ENCODE data around the gene RAD21L1. TPM values are rescaled to one million over a fixed set of nuclear protein-coding genes. Genes with fewer than 3 reads are reported as not detected.

The RAD21L1 gene
- total RNA-seq, 4 donors from 2014 or later: 0.39 TPM; not detected in 3

DNA sequence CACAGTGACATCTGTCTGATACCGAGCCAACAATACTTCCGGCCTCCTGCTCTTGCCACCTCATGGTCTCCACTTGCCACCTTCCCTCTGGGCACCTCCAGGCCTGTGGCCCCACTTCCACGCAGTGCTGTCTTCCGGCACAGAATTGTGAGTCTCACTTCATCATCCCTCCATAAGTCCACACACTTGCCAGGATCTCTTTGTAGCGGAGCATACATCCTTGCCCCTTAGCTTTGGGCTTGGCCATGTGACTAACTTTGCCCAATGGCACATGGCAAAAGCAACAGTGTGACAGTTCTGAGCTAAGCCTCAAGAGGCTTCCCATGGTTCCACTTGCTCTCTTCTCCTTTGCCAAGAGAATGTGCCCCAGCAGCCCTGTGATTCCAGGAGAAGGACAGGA is 27.1 kb upstream of the RAD21L1 start:
- Histone ChIP-seq H3K9me3 (no peaks in the 10 kb centered on the region), H3K27me3 (no peaks in the 10 kb centered on the region), H3K4me3 (no peak overlapping the region), H3K36me3 (no peaks in the 10 kb centered on the region), H3K27ac (no peak overlapping the region), H3K4me1 (peaks cover 0 to 5% (median 0%) of the 10 kb centered on the region in 4 donors)
- no peak for DNase-seq (ENCODE audit: low spot score in 2 of 2)
- 94 to 95% methylated on average over 5 of the region's 5 CpGs for WGBS, 2 donors
- TF ChIP-seq, protein P1, sequence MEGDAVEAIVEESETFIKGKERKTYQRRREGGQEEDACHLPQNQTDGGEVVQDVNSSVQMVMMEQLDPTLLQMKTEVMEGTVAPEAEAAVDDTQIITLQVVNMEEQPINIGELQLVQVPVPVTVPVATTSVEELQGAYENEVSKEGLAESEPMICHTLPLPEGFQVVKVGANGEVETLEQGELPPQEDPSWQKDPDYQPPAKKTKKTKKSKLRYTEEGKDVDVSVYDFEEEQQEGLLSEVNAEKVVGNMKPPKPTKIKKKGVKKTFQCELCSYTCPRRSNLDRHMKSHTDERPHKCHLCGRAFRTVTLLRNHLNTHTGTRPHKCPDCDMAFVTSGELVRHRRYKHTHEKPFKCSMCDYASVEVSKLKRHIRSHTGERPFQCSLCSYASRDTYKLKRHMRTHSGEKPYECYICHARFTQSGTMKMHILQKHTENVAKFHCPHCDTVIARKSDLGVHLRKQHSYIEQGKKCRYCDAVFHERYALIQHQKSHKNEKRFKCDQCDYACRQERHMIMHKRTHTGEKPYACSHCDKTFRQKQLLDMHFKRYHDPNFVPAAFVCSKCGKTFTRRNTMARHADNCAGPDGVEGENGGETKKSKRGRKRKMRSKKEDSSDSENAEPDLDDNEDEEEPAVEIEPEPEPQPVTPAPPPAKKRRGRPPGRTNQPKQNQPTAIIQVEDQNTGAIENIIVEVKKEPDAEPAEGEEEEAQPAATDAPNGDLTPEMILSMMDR (IDR thresholded peaks at IDR 0.05): no peak
- TF ChIP-seq POLR2A (IDR thresholded peaks at IDR 0.05) (no peak), EP300 (IDR thresholded peaks at IDR 0.05) (no peak)

DNA sequence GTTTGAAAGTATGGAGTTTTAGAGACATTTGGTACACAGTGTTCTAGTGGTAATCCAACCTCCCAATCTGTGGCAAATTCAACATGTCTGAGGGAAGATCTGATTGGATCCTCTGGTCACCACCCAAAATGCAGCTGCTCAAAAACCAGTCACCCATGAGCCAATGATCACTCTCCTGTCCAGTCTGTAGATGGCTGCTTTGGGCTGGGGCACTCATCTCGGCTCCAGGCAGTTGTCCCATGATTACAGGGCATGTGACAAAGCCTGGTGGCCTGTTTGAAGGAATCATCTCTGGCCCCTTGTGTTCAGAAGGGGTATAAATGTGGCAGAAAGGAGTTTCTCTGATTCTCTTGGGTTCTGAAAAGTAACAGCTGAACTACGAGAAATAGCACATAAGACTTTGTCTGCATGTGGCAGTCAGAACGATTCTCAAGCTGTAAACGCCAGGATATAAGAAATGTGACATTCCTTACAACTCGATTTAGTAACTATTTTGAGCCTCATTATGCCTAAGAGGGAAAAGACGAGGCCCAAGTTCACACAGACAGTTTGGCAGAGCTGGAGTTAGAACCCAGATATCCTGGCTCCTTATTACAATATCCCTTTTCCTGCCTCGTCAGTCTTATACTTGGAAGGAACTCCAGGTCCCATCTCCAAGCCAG is 26.5 kb upstream of the RAD21L1 start:
- Histone ChIP-seq H3K27me3 (no peaks in the 10 kb centered on the region), H3K36me3 (no peaks in the 10 kb centered on the region), H3K27ac (no peak overlapping the region), H3K4me1 (peaks cover 0 to 11% (median 0%) of the 10 kb centered on the region in 4 donors), H3K9me3 (no peaks in the 10 kb centered on the region), H3K4me3 (no peak overlapping the region)
- no peak for DNase-seq (ENCODE audit: low spot score in 2 of 2)
- TF ChIP-seq EP300 (IDR thresholded peaks at IDR 0.05) (no peak), POLR2A (IDR thresholded peaks at IDR 0.05) (no peak)
- TF ChIP-seq, protein P1 (IDR thresholded peaks at IDR 0.05): no peak
- 68 to 73% methylated on average over 7 of the region's 7 CpGs for WGBS, 2 donors

DNA sequence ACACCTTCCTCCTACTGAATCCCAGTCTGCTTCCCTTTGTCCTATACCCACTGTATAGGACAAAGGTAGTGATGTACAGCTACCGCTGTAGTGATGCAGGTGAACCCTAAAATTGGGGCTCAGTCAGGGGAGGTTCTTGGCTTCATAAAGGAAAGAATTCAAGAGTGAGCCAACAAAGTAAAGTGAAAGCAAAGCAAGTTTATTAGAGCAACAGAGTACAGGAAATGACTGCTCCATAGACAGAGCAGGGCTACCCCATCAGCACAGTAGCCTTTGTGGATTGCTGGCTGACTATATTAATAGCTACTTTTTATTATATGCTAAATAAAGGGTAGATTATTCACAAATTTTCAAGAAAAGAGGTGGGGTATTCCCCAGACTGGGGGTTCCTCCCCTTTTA is 25.9 kb upstream of the RAD21L1 start:
- TF ChIP-seq EP300 (IDR thresholded peaks at IDR 0.05) (no peak), POLR2A (IDR thresholded peaks at IDR 0.05) (no peak)
- TF ChIP-seq, protein P1 (IDR thresholded peaks at IDR 0.05): no peak
- 86 to 92% methylated on average over 1 of the region's 1 CpG for WGBS, 2 donors
- H3K36me3 ChIP-seq: no peaks in the 10 kb centered on the region
- no peak overlapping the region for H3K27ac ChIP-seq
- DNase-seq (ENCODE audit: low spot score in 2 of 2): no peak
- H3K4me3 ChIP-seq: no peak overlapping the region
- no peaks in the 10 kb centered on the region for H3K9me3 ChIP-seq
- no peaks in the 10 kb centered on the region for H3K27me3 ChIP-seq
- peaks cover 0 to 11% (median 0%) of the 10 kb centered on the region in 4 donors for H3K4me1 ChIP-seq

DNA sequence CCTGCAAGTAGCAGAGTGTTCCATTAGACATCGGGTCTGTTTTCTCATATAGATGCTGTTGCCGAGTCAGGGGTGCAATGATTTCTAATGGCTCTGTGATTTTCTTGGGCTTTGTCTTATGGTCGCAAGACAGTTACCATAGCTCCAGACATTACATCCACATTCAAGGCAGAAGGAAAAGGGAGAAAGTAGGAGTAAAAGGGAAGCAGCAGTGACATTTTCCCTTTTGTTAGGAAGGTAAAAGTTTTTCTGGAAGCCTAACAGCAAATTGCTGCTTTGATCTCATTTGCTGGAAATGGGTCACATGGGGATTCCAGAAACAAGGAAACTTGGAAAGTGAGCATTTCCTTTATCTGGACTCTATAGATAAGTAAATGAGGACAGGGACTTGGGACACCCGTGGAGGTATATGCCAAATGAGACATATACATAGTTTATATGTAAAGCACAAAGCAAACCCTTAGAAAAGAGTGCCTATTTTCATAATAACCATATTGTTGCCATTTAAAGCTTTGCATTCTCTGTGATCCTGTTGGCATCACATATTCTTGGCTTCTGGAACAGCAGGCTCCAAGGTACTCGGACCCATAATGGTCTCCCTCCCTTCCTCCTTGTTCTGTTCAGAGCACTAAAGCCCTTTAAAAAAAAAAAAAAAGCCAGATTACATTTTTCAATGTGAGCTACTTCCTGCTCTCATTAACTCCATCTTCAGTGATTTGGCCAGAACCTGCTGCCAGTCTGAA is 22.9 kb upstream of the RAD21L1 start, which contains the start of gene C20orf202:
Gene C20orf202 (plus strand): TSS at position 693 of the 743 bp plus-strand sequence. CDS start 132 bp downstream, outside the sequence.
- TF ChIP-seq, protein P1 (IDR thresholded peaks at IDR 0.05): no peak
- TF ChIP-seq EP300 (IDR thresholded peaks at IDR 0.05): no peak
- no peak for TF ChIP-seq POLR2A (IDR thresholded peaks at IDR 0.05)
- DNase-seq (ENCODE audit: low spot score in 2 of 2): no peak
- 64 to 65% methylated on average over 5 of the region's 5 CpGs for WGBS, 2 donors
- Histone ChIP-seq H3K4me1 (peaks cover 0 to 15% (median 0%) of the 10 kb centered on the region in 4 donors), H3K4me3 (no peak within 1 kb of the TSS), H3K9me3 (no peaks in the 10 kb centered on the region), H3K27ac (no peak within 1 kb of the TSS), H3K27me3 (no peaks in the 10 kb centered on the region), H3K36me3 (no peaks in the 10 kb centered on the region)

DNA sequence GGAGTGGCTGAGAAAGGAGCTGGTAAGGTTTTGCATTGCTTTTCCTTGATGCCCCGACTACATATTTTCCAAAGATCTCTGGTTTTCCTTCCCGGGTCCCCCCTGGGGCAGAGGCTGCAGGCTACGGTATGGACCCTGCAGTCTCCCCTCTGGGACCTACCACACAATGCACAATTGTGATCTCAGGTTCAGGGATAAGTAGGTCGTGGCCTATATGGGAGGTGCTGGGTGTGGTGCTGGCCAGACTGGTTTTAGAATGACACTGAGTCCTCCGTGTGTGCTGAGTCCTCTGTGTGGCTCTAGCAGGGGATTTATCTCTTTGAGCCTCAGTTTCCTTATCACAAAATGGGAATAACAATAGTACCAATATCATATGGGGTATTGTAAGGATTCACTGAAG is 22.2 kb upstream of the RAD21L1 start:
- 56 to 57% methylated on average over 5 of the region's 5 CpGs for WGBS, 2 donors
- no peak for DNase-seq (ENCODE audit: low spot score in 2 of 2)
- Histone ChIP-seq H3K36me3 (no peaks in the 10 kb centered on the region), H3K9me3 (no peaks in the 10 kb centered on the region), H3K27ac (no peak overlapping the region), H3K4me1 (peaks cover 0 to 15% (median 0%) of the 10 kb centered on the region in 4 donors), H3K27me3 (no peaks in the 10 kb centered on the region), H3K4me3 (no peak overlapping the region)
- TF ChIP-seq EP300 (IDR thresholded peaks at IDR 0.05) (no peak), POLR2A (IDR thresholded peaks at IDR 0.05) (no peak)
- TF ChIP-seq, protein P1 (IDR thresholded peaks at IDR 0.05): no peak
